Activated CD8-positive, alpha-beta memory T cell treated with anti-CD3 and anti-CD28 coated beads, Interleukin-2, amount 50 U/mL, for 4 hours (primary cell): ENCODE measurements around the gene AFAP1.

Source experiments
- DNase-seq: peaks from one replicate; pipeline ENCODE4 v3.0.0-alpha.2; 2020

AFAP1 gene

GRCh38 chr4:7839856-7840255 lies 99.8 kb downstream of the AFAP1 start:
- no peak for DNase-seq

DNA sequence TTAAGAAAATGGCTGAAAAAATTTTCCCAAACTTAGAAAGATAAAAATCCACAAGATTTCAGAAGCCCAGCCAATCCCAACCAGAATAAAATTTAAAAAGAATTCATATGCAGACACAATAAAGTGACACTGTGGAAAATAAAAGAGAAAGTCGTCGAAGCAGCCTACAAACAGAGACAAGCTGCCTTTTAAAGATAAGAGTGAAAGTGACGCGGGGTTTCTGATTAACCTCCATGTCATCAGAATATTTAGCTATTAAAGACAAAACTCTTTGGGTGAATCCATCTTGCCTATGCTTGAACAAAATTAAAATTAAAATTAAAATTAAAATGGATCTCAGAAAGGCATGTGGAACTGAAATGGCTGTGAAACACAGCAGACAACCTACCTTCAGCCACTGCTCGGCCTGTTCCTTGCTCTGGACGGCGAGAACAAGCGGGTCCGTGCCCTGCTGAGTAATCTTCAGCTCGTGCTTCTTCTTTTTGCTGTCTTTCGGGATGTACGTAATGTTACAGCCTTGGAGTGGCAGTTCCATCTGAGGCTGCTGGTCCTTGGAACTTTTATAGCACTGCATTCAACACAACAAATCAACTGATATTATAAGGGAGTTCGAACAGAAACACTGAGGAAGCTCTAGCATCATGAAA lies 101.4 kb downstream of the AFAP1 start:
- no peak for DNase-seq

GRCh38 chr4:7837597-7838135 lies 102.0 kb downstream of the AFAP1 start:
- DNase-seq: no peak

DNA sequence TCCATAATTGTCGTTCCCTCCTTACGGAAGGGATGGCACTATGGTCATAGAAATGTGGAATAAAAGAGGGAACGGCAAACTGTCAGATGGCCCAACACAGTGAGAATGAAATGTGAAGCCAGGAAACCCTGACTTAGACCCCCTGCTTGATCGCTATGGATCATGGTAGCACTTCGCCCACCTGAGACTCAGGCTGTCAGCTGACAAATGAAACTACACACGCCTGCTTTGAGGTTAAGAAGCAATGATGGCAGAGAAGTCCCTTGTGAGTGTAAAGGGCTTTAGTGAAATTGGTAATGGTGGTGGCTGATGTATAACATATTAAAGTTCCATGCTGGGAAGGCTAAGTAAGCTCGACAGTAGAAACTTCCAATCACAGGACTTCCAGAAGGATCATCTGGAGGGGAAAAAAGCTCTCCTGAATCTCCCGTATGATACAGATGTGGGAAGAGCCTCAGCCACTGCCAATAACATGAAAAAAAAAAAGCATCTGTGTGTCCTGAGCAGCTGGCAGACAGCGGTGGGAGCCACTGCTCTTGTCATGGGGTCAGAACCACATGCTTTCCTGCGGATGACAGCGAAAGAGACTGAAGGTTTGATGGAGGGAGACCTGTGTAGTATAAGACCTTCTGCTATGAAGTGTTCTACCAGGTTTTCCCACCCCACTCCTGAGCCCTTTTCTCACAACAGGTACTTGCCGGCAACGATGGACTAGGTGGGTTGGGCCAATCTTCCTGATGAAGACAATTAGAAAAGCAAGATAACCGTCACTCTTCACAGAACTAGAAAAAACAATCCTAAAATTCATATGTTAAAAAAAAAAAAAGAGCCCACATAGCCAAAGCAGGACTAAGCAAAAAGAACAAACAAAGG lies 107.6 kb downstream of the AFAP1 start:
- no peak for DNase-seq

GRCh38 chr4:7831330-7831729 lies 108.3 kb downstream of the AFAP1 start:
- DNase-seq: no peak

GRCh38 chr4:7830747-7831146 lies 108.9 kb downstream of the AFAP1 start:
- DNase-seq: no peak

GRCh38 chr4:7829652-7830580 lies 109.7 kb downstream of the AFAP1 start:
- no peak for DNase-seq

- DNase-seq: no peak
These were observed 110.8 kb downstream of the AFAP1 start for GRCh38 chr4:7828793-7829301.

GRCh38 chr4:7828011-7828720 lies 111.5 kb downstream of the AFAP1 start:
- peak; percentile 56 for DNase-seq

- DNase-seq: no peak
These were observed 112.1 kb downstream of the AFAP1 start for GRCh38 chr4:7827566-7827965.

DNA sequence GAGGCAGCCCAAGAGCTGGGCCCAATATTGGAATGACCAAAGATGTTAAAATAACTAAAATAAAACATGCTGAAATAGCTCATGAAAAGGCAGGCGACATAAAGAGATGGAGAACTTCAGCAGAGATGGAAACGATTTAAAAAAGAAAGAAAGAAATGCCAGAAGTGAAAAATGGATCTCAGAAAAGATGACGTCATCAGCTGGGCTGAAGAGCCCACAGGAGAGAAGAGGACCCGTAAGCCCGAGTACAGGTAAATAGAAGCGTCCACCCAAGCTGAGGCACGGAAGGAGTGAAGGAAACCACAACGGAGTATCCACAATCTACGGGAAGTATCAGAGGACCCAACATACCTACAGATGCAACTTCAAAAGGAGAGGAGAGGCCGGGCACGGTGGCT lies 112.8 kb downstream of the AFAP1 start:
- DNase-seq: no peak

GRCh38 chr4:7826176-7826908 lies 113.3 kb downstream of the AFAP1 start:
- DNase-seq: no peak

DNA sequence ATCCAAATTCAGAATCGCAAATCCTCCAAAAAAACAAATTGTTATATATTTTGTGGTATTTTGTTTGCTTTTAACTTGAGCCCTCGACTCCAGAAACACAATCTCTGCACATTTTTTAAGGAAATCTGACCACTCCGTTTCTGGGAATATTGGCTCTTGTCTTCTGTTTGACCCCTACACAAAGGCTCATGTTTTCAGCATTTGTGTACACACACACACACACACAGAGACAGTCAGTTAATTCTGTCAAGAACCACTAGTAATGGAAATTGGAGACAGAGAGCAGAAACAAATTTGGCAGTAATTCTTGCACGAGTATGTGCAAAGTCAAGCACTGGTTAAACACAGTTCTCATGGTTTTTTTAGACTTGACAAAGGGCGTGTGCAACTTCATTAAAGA lies 115.4 kb downstream of the AFAP1 start:
- DNase-seq: no peak

GRCh38 chr4:7823416-7823824 lies 116.2 kb downstream of the AFAP1 start:
- no peak for DNase-seq

DNA sequence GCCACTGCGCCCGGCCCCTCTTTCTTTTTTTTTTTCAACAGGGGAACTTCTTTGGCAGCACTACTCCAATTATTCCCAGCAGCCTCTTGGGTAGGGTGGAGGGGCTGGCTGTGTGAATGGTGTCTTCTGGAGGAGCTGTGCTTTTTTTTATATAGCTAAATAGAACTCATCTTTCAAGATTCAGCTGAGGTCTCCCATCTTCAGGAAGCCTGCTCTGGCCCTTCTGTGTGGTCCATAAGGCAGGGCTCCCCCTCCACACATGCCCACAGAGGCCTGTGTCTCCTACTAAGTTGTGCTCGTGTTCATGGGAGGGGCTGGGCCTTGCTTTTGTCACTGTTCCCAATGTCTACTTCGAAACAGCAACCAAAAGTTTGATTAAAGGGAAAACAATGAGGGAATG lies 116.8 kb downstream of the AFAP1 start:
- DNase-seq: no peak

DNA sequence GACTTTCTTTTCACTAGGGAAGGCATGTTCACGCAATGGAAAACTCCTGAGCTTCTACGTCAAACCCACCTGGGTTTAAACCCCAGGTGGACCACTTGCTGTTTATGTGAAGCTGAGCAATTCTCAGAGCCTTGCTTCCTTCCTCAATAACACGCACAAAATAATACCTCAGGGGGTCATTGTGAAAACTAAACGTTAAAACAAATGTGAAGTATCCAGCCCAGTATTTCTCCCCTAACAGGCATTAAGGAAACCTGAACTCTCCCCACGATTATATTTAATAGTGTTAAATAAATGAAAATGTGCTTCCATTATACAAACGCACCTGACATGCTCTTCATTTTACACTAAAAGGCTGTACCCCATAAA lies 117.5 kb downstream of the AFAP1 start:
- no peak for DNase-seq

- DNase-seq: no peak
These were observed 118.2 kb downstream of the AFAP1 start for GRCh38 chr4:7821245-7822136.

GRCh38 chr4:7820031-7820818 lies 119.4 kb downstream of the AFAP1 start:
- DNase-seq: no peak

DNA sequence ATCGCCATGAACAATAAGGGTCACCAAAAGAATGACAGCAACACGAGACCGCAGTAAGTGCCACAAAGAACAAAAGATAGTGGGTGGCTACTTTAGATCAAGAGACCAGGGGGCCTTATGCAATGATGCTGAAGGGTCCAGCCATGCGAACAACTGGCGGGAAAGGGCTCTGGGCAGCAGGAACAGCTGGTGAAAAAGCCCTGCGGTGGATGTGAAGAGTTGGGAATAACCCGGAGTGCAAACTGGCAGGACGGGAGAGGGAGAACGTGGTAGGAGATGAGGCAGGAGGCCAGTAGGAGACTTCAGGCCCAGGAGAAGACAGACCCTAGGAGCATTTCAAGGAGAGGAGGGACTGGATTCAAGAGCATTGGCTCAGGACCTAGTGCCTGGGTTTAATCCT lies 120.2 kb downstream of the AFAP1 start:
- no peak for DNase-seq
